Testis (tissue), 2 donors: ENCODE results near the gene OPCML.

ENCODE experiments used
- POLR2A ChIP-seq: fragments of 450-650 bp; IDR thresholded peaks from one replicate; pipeline ENCODE4 v1.6.1; 2017; ENCODE audit warnings: antibody characterized with exemption, mild to moderate bottlenecking, moderate library complexity
- TF ChIP-seq, protein P1 (sequence below), 3 experiments: fragments of 450-650 bp in 2 of 3; fragments of 200-600 bp in 1 of 3; sonication (generic) in 1 of 3; IDR thresholded peaks; one replicate each; pipeline ENCODE4 v1.5.1; 2016 to 2019; ENCODE audit warnings: antibody characterized with exemption in 3 of 3, mild to moderate bottlenecking in 2 of 3, moderate library complexity in 1 of 3

- TF ChIP-seq, protein P1, sequence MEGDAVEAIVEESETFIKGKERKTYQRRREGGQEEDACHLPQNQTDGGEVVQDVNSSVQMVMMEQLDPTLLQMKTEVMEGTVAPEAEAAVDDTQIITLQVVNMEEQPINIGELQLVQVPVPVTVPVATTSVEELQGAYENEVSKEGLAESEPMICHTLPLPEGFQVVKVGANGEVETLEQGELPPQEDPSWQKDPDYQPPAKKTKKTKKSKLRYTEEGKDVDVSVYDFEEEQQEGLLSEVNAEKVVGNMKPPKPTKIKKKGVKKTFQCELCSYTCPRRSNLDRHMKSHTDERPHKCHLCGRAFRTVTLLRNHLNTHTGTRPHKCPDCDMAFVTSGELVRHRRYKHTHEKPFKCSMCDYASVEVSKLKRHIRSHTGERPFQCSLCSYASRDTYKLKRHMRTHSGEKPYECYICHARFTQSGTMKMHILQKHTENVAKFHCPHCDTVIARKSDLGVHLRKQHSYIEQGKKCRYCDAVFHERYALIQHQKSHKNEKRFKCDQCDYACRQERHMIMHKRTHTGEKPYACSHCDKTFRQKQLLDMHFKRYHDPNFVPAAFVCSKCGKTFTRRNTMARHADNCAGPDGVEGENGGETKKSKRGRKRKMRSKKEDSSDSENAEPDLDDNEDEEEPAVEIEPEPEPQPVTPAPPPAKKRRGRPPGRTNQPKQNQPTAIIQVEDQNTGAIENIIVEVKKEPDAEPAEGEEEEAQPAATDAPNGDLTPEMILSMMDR (IDR thresholded peaks at IDR 0.05): no peak
- no peak for TF ChIP-seq POLR2A
These were observed 1075.5 kb downstream of the OPCML start for GRCh38 chr11:132456751-132457328.
